Right lobe of liver (tissue), 4 donors: Measurements from ENCODE around the gene CACNA1C.

Source experiments
- POLR2A ChIP-seq: fragments of 450-650 bp; IDR thresholded peaks from one replicate; pipeline ENCODE4 v1.6.1; 2017; ENCODE audit warnings: antibody characterized with exemption, mild to moderate bottlenecking
- TF ChIP-seq, protein P1 (sequence below), 4 donors: fragments of 200-600 bp in 3 of 4; fragments of 450-650 bp in 1 of 4; IDR thresholded peaks; one replicate each; pipeline versions ENCODE4 v1.5.1 to v1.8.0; 2016 to 2022; ENCODE audit warnings: antibody characterized with exemption in 4 of 4, mild to moderate bottlenecking in 2 of 4
- donor health status: DM: no; HTN: no; CAD: no.
- donor health status: DM: no; HTN: no; CAD: no.
- donor health status: DM: no; HTN: yes; CAD: no.

DNA sequence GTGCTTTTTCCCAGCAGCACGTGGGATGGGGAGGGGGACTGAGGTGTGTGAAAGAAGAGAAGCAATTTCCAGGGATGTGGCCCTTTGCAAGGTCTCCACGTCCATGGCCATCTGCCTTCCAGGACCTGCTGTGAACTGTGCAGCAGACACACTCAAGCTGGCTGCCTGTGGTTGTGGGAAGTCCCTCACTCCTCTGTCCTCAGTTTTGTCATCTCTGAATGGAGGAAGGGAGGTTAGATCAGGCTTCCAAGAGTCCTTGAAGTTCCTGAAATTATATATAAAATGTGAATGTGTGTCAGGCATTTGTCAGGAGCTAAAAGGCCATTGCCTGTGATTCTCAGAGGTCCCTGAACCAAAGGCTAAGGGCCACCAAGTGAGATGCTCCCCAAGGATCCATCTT, 328.2 kb downstream of the CACNA1C start:
- TF ChIP-seq, protein P1, sequence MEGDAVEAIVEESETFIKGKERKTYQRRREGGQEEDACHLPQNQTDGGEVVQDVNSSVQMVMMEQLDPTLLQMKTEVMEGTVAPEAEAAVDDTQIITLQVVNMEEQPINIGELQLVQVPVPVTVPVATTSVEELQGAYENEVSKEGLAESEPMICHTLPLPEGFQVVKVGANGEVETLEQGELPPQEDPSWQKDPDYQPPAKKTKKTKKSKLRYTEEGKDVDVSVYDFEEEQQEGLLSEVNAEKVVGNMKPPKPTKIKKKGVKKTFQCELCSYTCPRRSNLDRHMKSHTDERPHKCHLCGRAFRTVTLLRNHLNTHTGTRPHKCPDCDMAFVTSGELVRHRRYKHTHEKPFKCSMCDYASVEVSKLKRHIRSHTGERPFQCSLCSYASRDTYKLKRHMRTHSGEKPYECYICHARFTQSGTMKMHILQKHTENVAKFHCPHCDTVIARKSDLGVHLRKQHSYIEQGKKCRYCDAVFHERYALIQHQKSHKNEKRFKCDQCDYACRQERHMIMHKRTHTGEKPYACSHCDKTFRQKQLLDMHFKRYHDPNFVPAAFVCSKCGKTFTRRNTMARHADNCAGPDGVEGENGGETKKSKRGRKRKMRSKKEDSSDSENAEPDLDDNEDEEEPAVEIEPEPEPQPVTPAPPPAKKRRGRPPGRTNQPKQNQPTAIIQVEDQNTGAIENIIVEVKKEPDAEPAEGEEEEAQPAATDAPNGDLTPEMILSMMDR (IDR thresholded peaks at IDR 0.05) = no peak
- no peak for TF ChIP-seq POLR2A
